DMS79 (cell line): ENCODE results near the gene GMDS.
"Not testable (repeated sequence)": the region's sequence is repeated elsewhere in the genome, so short reads cannot be mapped to it uniquely, and the experiment has no call there.

Experiments
- DNase-seq: peaks from one replicate; lab custom pipeline; 2025; lab: John Stamatoyannopoulos, UW

The GMDS gene

DNA sequence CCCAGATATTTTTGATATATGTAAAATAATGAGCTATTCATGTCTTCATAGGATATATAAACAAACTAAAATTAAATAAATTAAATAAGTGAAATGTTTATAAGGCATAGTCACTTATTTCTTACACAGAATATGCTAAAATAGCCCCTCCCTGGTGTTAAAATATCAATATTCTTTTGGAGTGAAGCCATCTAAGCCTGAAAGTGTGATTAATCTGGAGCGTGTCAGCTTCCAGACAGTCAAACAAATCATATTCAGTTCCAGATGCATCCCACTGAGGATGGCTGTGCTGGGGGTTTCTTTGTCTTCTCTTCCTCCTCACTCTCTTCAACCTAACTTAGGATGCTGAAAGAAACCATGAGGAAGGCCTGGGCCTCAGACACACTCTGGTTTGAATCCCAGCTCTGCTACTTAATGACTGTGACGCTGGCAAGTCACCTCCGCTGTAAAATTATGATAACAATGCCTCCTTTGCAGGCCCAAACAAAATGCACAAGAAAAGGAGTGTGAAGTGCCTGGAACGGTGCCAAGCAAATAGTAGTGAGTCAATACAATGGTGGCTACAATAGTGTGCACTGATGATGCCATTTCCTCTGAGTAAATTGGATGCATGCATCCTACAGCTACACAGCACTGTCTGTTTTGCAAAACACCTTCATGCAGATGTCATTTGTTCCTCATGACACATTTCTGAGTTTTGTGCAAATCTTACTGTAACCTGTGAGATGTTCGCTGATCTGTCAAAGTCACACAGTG lies 474.3 kb downstream of the GMDS start:
- DNase-seq, result no peak

DNA sequence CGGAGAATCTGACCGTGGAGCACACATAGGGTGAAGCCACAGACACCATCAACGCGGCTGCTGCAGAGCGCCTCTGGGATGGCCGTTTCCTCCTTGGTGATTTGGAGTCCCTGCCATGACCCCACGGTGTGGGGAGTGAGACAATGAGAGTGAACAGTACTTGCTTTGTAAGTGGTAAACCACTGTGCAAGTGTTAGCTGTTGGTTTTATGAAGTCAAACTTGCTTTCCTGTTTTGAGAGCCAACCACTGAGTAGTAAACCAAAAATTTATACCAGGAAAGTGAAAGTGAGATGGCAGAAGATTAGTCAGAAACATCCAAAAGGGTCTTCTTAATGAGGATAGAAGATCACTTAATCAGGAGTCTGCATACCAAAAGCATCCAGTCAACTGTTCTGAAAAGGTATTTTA lies 475.0 kb downstream of the GMDS start:
- DNase-seq, result no peak

DNA sequence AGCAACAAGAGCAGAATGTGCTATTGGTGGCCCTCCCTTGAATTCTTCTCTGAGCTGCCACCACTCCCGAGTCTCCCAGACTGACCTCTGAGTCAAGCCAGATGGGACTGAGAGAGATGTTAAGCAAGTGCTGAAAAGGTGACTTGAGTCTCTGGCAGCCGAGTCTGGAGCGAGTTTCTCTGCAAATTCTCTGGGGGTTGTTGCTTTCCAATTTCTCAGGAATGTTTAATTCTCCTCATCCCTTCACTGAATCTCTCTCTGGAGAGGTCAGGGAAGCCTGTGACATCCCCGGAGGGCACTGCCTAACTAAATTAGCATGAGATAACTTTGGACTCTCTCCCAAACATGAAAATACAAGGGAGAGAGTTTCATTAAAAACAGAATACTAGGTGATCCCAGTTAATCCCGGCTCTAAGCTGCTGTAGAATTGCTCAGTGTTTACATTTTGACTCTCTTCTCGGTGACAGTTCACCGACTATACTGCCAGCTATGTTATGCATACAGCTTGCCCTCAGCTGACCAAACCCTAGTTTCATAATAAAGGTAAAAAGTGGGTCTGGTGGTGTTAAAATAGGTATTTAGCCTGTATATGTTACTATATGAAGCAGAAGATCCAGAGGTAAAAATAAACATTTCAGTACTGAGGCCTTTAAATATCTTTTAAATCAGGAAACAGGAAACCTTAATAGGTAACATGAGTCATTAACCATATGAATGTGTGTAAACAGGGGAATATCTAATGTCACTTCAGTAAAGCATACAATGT lies 477.7 kb downstream of the GMDS start:
- DNase-seq, result no peak

DNA sequence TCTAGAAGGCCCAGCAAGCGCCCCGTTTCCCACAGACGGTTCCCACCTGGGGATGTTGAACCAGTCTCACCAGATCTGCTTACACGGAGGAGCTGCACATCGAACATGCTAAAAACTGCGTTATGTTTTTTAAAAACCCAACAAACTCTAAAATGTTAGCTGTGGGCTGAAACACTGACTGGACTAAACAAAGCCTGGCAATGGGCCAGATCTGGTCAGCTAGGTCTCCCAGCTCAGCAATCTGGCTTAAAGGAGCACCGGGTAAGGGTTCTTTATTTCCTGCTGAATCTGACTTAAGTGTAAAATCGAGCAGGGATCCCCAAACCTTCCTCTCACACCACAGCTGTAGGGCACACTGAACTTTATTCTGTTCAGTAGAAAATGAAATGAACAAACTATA lies 478.8 kb downstream of the GMDS start:
- no peak for DNase-seq

DNA sequence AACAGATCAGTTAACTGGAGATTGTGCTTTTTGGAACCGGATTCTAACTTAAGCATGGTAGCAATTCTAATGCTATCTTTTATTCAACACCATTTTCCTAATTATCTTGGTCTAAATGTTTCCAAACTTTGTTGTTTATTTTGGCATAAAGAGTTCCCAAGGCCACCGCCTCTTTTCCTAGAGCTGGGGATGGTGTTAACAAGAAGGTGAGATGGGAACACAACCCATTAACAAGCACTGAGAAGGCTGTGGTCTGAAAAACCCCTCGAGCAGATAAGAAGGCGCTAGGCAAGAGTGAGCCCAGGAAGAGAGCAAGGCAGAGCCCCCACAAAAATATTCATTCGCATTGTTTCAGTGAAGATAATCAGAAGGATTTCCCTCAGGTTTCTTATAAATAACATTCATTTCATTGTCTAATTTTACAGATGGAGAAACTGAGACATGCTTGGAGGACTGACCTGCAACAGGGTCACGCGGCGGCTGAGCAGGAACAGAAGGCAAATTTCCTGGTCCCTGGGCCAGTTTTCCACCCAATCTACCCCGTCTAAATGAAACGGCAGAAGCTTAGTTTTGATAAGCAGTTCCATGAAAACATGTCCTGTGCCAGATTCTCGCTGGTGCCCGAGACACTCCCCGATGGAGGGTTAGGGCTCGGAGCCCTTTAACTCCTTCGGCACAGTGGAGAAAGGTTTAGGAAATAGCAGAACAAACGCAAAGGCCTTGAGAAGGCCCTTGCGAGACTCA lies 480.1 kb downstream of the GMDS start:
- DNase-seq, result no peak

DNA sequence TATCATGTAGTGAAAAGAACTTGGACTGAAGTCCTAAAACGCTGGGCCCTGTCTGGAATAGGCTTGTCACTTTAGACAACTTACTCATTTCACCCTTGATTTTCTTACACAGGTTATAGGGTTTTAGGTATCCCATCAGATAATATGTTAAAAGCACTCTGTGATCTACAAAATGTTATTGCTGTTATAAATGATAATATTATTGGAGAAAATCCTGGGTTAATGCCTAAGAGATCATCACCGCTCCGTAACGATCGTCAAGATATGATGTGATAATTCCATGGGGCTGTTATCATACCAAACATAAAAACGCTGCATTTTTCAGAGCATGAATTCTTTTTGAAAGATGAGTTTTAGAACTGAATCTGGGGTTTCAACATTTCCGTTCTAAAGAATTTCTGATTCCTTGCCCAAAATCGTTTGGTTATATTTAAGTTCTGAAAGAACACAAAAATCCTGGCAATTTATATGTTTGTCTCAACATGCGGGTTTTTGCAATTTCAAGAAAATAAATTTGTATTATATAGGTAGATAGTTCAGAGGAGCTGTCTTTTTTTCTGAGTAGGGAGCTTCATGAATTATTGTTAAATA lies 480.9 kb downstream of the GMDS start:
- no peak for DNase-seq

DNA sequence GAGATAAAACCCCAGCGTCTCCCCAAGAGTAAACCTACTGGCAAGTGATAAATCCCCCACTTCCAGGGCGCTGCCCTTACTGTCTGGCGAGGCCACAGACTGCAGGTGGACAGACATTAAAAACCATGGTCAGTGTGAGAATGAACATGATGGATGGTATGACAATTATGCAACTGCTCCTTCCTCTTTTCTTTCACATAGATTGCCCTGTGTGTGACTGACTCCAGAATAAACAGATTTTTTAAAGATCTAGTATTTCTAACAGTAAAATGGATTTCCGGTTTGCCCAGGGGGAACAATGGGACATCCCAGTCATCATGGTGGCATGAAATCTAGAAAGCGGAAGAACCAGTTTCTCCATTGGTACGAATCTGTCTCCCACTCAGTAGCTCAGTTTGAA lies 482.0 kb downstream of the GMDS start:
- DNase-seq, result no peak

DNA sequence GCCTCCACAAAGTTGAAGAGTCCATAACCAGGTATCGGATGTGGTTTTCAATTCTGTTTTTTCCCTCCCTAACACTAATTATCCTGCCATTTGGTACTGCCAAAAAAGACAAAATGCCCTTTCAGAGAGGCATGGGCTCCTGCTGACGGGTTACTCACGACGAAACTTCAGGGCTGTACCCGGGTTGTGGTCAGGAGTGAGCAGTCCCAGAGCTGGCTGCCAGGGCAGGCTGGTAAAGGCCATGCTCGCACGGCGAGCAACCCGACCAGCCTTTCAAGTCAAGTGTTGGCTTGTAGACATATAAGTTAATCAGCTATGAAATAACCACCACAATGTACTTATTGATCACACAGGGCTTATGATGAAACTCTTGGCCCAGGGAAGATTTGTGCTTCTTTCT lies 483.2 kb downstream of the GMDS start:
- DNase-seq, result peak; percentile 21

DNA sequence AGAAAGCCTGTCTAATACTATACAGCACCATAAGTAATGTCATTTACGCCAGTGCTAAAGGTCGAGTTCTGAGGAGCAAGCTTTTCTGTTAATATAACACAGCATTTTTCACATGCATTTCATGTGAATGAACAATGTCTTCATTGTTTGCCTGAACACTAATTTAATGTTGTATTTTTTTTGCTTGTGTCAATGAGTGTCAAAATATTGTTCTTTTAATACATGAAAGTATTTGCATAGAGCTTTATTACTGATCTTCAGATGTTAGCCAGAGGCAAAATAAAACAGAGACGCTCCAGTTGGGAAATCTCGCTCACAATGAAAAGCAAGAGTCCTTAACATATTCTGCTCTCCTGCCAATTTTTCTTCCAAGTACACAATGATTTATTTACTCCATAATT lies 483.9 kb downstream of the GMDS start:
- peak; percentile 11 for DNase-seq

DNA sequence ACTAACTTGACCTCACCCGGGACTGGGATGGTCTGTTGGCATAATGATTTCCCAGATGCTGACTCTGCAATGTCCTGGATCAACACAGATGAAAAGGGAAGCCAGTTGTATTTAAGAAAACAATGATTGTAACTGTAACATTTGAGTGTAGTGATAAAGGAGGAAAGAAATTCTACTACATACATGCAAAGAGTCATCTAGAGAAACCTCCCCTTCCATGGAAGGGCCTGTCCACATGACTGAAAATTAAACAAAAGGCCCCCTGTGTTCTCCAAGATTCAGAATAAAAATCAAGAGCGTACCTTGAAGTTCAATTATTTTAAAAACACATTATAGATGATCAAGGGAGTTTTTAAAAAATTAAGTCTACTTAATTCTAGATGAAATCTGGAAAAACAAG lies 484.5 kb downstream of the GMDS start:
- DNase-seq, result no peak

DNA sequence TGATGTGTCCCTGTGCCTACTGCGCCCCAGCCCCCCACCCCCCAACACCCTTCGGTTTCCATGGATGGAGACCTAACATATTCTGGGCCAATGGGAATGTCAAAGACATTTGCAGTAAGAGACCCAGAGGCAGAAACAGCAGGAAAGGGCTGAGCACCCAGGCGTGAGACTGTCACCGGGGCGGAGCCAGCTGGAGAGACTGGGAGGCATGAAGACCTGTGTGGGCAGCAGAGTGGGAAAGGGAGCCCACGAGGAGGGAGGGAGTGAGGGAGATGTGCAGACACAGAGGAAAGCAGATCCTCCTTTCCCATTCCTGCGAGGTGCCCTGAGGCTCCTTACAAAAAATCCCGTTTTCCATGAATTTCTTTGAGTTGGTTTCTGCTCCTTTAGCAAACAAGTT lies 485.5 kb downstream of the GMDS start:
- DNase-seq, result no peak

DNA sequence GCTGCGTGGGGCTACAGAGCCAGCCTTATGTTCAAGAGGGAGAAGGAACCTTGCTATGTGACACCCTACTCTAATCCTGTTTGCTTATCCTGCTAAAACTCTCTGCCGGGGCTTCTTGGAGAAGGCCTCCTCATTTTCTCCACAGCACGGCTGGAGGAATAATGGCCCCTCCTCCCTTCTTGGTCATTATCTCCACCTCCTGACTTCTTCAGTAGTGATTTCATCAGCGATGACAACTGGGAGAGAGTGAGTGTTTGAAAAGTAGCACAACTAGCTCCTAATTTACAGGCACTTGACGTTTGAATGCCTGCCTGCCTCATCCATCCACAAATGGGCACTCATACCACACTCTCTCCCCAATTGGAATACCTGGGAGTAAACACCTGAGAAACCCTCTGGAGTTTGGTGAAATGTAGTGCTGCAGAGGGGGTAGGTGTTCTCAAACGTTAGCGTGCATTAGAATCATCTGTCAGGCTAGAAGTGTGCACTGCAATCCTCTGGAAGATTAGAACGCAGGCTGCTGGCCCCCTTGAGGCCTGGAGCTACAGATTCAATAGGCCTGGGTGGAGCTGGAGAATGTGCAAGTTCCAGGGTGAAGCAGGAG lies 487.2 kb downstream of the GMDS start:
- no peak for DNase-seq

DNA sequence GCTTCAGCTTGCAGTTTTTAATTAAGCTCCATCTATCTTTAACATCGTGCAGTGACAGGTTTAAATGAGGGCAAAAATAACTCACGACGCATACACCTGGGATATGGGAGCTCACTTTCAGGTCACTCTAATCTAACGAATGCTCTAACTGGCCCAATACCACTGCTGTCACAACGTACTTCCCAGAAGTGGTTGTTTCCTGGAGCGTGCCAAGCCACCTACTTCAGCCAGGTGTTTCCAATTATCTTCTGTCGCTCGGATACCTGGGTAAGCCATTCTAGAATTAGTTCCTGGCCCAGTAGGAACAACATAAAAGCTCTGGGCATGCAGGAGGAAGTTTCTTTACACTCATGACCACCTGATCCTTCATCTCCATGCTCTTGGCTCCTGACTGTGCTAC lies 488.3 kb downstream of the GMDS start:
- DNase-seq, result peak; percentile 52

DNA sequence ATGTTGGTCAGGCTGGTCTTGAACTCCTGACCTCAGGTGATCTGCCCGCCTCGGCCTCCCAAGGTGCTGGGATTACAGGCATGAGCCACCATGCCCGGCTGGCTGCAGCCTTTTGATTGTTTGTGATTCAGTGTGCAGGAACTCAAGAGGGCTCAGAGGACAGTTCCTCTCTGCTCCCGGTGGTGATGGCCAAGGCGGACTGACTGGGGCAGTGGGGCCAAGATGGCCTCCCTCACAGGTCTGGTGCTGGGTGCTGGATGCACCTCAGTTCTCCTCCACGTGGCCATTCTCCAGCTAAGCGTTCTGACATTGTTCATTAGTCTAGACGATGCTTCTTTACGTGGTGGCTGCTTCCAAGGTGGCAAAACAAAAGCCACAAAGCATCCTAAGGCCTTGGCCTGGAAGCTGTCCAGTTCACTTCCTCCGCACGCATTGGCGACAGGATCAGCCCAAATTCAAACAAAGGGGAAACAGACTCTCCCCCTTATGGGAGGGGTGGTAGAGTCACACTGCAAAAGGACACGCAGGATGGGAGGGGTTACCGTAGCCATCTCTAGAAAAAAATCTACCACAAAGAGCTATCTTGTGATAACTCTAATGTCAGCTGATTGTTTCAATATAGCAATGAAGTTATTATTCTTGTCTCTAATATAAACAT lies 488.8 kb downstream of the GMDS start:
- no peak for DNase-seq

DNA sequence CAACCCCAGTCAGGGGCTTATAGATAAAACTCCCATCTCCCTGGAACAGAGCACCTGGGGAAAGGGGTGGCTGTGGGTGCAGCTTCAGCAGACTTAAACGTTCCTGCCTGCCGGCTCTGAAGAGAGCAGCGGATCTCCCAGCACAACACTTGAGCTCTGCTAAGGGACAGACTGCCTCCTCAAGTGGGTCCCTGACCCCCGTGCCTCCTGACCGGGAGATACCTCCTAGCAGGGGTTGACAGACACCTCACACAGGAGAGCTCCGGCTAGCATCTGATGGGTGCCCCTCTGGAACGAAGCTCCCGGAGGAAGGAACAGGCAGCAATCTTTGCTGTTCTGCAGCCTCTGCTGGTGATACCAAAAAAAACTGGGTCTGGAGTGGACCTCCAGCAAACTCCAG lies 494.3 kb downstream of the GMDS start:
- DNase-seq, result not testable (repeated sequence)

DNA sequence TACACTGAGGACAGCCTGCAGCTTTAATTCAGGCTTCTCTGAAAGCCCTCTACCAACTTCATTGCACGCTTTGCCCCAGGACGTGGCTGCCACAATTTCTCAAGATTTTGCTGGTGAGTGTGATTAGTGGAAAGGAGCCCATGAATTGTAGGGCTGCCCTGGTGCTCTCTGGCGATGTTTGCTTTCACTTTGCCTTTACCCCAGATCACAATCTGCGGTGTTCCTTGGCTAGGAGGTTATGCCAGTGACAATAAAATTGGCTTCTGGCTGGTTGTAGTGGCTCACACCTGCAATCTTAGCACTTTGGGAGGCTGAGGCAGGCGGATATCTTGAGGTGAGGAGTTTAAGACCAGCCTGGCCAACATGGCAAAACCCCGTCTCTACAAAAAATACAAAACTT lies 496.4 kb downstream of the GMDS start:
- no peak for DNase-seq

DNA sequence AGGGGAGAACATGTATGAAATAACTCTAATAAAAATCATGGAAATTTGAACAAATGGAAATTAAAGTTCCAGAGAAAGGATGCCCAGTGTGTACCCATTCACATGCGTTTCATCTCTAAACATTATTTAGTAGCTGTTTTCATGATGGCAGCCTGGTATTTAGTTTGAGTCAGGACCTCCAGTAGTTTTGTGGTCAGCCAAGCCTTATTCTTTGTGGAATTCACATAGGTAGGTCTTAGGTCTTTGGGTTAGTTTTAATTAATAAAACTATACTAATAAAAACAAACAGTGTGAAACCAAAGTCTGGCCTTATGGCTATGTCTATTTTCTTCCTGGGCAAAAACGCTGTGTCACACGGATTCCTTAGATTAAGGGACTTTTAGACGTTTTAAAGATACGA lies 497.9 kb downstream of the GMDS start:
- DNase-seq, result no peak

DNA sequence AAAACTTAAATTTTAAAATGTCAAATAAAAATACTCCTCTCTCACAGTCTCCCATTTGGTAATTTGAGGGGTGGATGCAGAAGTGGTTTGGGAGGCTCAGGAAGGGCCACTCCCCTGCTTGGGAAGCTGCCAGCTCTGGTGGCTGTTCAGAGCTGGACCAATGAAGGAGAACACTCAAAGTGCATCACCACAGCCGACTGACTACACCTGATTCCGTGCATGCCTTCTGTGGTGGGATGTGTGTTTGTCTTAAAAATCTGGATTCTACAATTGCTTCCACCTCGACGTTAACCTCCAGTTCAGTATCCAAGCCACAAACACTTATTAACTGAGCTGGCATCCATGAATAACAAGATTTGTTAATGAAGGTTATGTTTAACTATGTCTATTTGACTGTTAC lies 498.4 kb downstream of the GMDS start:
- no peak for DNase-seq

DNA sequence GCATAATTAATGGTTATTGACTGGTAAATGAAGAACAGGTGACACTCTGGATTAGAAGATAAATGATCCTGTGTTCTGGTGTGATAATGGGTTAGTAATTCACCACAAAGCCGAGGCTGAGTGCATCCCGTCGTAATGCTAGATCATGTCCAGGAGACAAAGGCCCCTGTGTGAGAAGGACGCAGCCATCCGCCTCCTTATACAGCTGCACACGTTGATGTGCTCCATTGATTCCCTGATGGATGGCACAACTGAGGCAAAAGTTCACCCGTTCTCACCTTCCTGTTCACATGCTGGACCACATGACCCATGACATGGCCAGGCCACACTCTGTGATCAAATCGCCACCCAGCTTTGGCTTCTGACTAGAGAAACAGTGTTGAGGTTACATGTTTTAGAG lies 499.6 kb downstream of the GMDS start:
- DNase-seq, result no peak

DNA sequence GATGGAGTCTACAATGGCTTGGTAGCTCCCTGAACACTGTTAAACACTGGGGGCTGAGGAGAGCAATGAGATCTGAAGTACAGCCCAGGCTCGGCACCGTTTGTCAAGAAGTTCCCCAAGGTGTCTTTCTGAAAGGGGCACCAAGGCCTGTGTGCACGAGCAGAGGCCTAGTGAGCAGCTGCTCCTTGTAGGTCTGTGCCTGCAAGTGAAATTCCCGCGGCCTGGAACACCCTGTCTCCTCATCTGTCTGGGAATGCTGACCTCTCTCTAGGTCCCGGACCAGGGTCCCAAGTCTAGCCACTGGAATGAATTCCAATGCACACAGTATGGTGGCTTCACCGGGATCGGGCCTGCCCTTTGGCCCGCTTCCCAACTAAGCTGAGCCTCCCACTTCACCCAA lies 500.9 kb downstream of the GMDS start:
- DNase-seq, result no peak

DNA sequence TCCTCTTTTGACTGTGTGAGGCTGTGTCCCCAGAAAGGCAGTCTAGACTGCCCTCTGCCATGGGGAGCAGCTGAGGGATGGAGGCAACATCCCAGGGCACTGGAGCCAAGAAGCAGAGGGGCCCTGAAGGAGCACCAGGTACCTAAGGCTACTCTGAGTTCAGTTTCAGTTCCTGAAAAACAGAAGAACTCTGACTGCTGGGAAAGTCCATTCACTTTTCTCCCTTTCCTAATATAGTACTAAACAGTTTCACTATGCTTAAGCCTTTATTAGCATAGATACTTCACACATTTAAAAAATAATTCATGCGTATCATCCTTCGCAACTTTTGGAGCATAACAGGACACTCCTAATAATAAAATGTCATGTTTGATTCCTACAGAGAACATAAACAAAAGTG lies 505.7 kb downstream of the GMDS start:
- DNase-seq, result no peak

DNA sequence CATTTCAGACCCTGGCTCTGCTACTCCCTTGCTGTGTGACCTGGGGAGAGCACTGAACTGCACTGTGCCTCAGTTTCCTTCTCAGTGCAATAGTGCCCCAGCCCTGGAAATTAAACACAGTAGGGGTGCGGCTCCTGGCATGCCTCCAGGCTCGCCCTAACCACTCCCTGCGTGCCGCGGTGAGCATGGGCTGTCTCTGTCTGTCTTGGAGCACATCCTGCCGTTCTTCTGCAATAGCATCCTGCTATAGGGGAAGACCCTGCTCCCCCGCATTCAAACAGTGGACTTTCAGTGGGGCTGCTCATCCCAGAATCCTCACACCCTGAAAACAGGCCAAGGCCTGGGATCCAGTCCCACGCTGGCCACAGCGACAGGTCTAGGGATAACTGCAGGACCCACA lies 506.2 kb downstream of the GMDS start:
- no peak for DNase-seq
